ENCODE data around the gene FOXA2. TPM values are rescaled to one million over a fixed set of nuclear protein-coding genes. Genes with fewer than 3 reads are reported as not detected.

The FOXA2 gene
- polyA plus RNA-seq, 2 of the 4 experiments (the other 2 are of a cell fraction), result 8.3 to 20.7 TPM

- TF ChIP-seq RAD21 (conservative IDR thresholded peaks at IDR 0.05 in 1 of 2, IDR thresholded peaks at IDR 0.05 in 1 of 2) (no peak), ZNF302 (CRISPR knock-in tag; IDR thresholded peaks at IDR 0.05) (no peak), ATOH8 (CRISPR knock-in tag; IDR thresholded peaks at IDR 0.05; ENCODE audit: low read depth) (no peak), CEBPB (IDR thresholded peaks at IDR 0.05) (0 out of 4 replicates have a peak, but pooled peaks of 1 of the 2 experiments have one; percentile 12), HEYL (CRISPR knock-in tag; IDR thresholded peaks at IDR 0.05) (no peak), MYC (IDR thresholded peaks at IDR 0.05; ENCODE audit: borderline replicate concordance, low read length) (no peak), TP53 (CRISPR knock-in tag; IDR thresholded peaks at IDR 0.05) (no peak), JUNB (IDR thresholded peaks at IDR 0.05) (no peak), ZC3H11A (IDR thresholded peaks at IDR 0.05) (no peak), ELK1 (IDR thresholded peaks at IDR 0.05; ENCODE audit: low read depth, low read length) (no peak), SMC3 (IDR thresholded peaks at IDR 0.05) (no peak), ZSCAN20 (CRISPR knock-in tag; IDR thresholded peaks at IDR 0.05) (no peak), GATA3 (IDR thresholded peaks at IDR 0.05; ENCODE audit: borderline replicate concordance) (peak; percentile 11; the same call in 1 of the 2 replicates), POLR2A (IDR thresholded peaks at IDR 0.05; ENCODE audit: low read length) (no peak), JUN (IDR thresholded peaks at IDR 0.05) (no peak; a peak in 1 of 5 replicates), HES2 (IDR thresholded peaks at IDR 0.05) (no peak), TFCP2L1 (CRISPR knock-in tag; IDR thresholded peaks at IDR 0.05) (no peak), MAX (IDR thresholded peaks at IDR 0.05) (peak; percentile 11; the same call in 1 of the 2 replicates), REST (IDR thresholded peaks at IDR 0.05) (no peak), CBX2 (IDR thresholded peaks at IDR 0.05; ENCODE audit: borderline replicate concordance, low read depth) (no peak), USF2 (IDR thresholded peaks at IDR 0.05) (no peak), POLR2AphosphoS2 (conservative IDR thresholded peaks at IDR 0.05; ENCODE audit: low read length) (no peak), PBX3 (IDR thresholded peaks at IDR 0.05) (no peak), CBX8 (IDR thresholded peaks at IDR 0.05) (no peak), ZFP36 (IDR thresholded peaks at IDR 0.05; ENCODE audit: borderline replicate concordance, partially characterized antibody) (no peak), ESRRA (IDR thresholded peaks at IDR 0.05; ENCODE audit: borderline replicate concordance, low read length) (no peak), NFE2L2 (conservative IDR thresholded peaks at IDR 0.05; ENCODE audit: low read length) (no peak), EP300 (IDR thresholded peaks at IDR 0.05) (peak in 1 of 2 experiments; percentile 47; a peak in 1 of 5 replicates), FOSB (CRISPR knock-in tag; IDR thresholded peaks at IDR 0.05) (no peak)
- peaks cover 39% of the 10 kb centered on the region for H3K4me1 ChIP-seq
- peak overlapping the region; percentile 29 for H3K4me2 ChIP-seq
- H3K27ac ChIP-seq, result peak overlapping the region; percentile 7 to 72; a peak in 4 of 6 replicates
- 43% methylated on average over 9 of the region's 9 CpGs for WGBS (ENCODE audit: missing lambda C conversion rate)
- POLR2A ChIA-PET, result interaction anchor here (1.2 kb wide), 1 partner anchor 9 kb away, joined by 4 read pairs; the partner anchor contains the start of gene FOXA2
- CTCF ChIA-PET, result interaction anchor here (0.7 to 8.9 kb wide), 10 partner anchors 10 to 237 kb away, joined by 3 to 80 read pairs (median 6); partner anchors contain the start of gene FOXA2
- H3K4me3 ChIP-seq, result no peak overlapping the region
- no peaks in the 10 kb centered on the region for H3K9me3 ChIP-seq
- FAIRE-seq (no peak), ATAC-seq (peak in 1 of 2 experiments; percentile 25; a peak in 3 of 6 replicates), DNase-seq (ENCODE audit: low read depth in 1 of 2, low spot score in 1 of 2) (peak in 1 of 2 experiments; percentile 38)
Observed at GRCh38 chr20:22575087-22575721, 9.2 kb downstream of the FOXA2 start.

All from A549 (cell line).